Body of pancreas (tissue), 4 donors: ENCODE measurements around the gene MYL11. TPM values are rescaled to one million over a fixed set of nuclear protein-coding genes. Genes with fewer than 3 reads are reported as not detected.

Experiments used
- ATAC-seq: fragments of 150-250 bp; one replicate; pipeline ENCODE4 v1.9.1; 2016
- DNase-seq, 4 donors: peaks; one replicate each; pipeline ENCODE4 v3.0.0-alpha.2; 2019
- H3K27ac ChIP-seq, 4 donors: fragments of 200-600 bp; sonication (generic); 1 replicate in 3 of 4; 2 replicates in 1 of 4; pipeline versions ENCODE4 v1.5.1 to v1.6.1; 2016 to 2019; ENCODE audit warnings: mild to moderate bottlenecking in 1 of 4, mixed read lengths in 1 of 4, moderate library complexity in 1 of 4
- H3K27me3 ChIP-seq, 2 donors: fragments of 200-600 bp; sonication (generic); one replicate each; pipeline ENCODE4 v1.6.0; 2016; ENCODE audit warnings: mild to moderate bottlenecking in 1 of 2
- H3K36me3 ChIP-seq, 2 donors: fragments of 200-600 bp; sonication (generic); replicated peaks in 1 of 2; 2 replicates each; pipeline ENCODE4 v1.5.1; 2016; ENCODE audit warnings: low read depth in 2 of 2; ENCODE audit not compliant: insufficient read depth in 1 of 2
- H3K4me1 ChIP-seq: fragments of 200-600 bp; sonication (generic); one replicate; pipeline ENCODE4 v1.6.0; 2016
- H3K4me3 ChIP-seq, 2 donors: fragments of 200-600 bp; sonication (generic); 1 replicate in 1 of 2; 2 replicates in 1 of 2; pipeline ENCODE4 v1.5.1; 2016 to 2019
- H3K9me3 ChIP-seq, 3 donors: fragments of 200-600 bp; sonication (generic); 1 replicate in 2 of 3; 2 replicates in 1 of 3; pipeline ENCODE4 v1.5.1; 2016
- POLR2A ChIP-seq, 3 donors: fragments of 450-650 bp; IDR thresholded peaks; one replicate each; pipeline ENCODE4 v1.6.1; 2016; ENCODE audit warnings: antibody characterized with exemption in 3 of 3, mild to moderate bottlenecking in 2 of 3
- WGBS, 2 donors: methylation state at CpG; one replicate each; pipeline ENCODE4 v1.1.5; 2017; 5-methylcytosine and 5-hydroxymethylcytosine counted together
- intact Hi-C: fragments of 100-400 bp; cut with DNase I; formaldehyde crosslinking; loops from one replicate; pipeline ENCODE4 v1.15.1; 2023
- total RNA-seq, 2 donors: library from RNA; depleted of rRNA; stranded (reverse); fragments of >200 nt; gene quantifications; one replicate each; pipeline ENCODE4 v1.1.0, GENCODE V29; 2016
- TF ChIP-seq, protein P1 (sequence below), 7 experiments: fragments of 450-650 bp in 4 of 7; fragments of 200-600 bp in 3 of 7; sonication (generic) in 3 of 7; IDR thresholded peaks; one replicate each; pipeline ENCODE4 v1.5.1; 2016 to 2019; ENCODE audit warnings: antibody characterized with exemption in 7 of 7

MYL11 gene
- total RNA-seq, 2 donors from 2014 or later, result not detected

DNA sequence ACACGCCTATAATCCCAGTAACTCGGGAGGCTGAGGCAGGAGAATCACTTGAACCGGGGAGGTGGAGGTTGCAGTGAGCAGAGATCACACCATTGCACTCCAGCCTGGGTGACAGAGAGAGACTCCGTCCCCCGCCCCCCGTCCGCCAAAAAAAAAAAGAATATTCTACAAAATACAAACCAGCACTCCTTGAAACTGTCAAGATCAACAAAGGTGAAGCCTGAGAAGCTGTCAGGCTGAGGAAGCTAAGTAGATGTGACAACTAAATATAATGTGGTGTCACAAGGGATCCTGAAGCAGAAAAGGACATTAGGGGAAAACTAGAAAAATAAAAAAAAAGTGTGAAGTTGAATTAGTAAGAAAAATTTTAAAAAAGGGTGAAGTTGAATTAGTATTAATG is 25.7 kb upstream of the MYL11 start:
- WGBS, 2 donors, result 94% methylated on average over 7 of the region's 7 CpGs
- no peak for DNase-seq
- H3K27ac ChIP-seq, result no peak overlapping the region
- ATAC-seq, result no peak
- H3K4me3 ChIP-seq, result no peak overlapping the region
- TF ChIP-seq POLR2A (IDR thresholded peaks at IDR 0.05), result no peak
- TF ChIP-seq, protein P1, sequence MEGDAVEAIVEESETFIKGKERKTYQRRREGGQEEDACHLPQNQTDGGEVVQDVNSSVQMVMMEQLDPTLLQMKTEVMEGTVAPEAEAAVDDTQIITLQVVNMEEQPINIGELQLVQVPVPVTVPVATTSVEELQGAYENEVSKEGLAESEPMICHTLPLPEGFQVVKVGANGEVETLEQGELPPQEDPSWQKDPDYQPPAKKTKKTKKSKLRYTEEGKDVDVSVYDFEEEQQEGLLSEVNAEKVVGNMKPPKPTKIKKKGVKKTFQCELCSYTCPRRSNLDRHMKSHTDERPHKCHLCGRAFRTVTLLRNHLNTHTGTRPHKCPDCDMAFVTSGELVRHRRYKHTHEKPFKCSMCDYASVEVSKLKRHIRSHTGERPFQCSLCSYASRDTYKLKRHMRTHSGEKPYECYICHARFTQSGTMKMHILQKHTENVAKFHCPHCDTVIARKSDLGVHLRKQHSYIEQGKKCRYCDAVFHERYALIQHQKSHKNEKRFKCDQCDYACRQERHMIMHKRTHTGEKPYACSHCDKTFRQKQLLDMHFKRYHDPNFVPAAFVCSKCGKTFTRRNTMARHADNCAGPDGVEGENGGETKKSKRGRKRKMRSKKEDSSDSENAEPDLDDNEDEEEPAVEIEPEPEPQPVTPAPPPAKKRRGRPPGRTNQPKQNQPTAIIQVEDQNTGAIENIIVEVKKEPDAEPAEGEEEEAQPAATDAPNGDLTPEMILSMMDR (IDR thresholded peaks at IDR 0.05), result no peak
- H3K27me3 ChIP-seq, result no peaks in the 10 kb centered on the region
- intact Hi-C loops, result no loop called here
- H3K36me3 ChIP-seq, result no peaks in the 10 kb centered on the region
- peaks cover 27% of the 10 kb centered on the region for H3K4me1 ChIP-seq
- H3K9me3 ChIP-seq, result no peaks in the 10 kb centered on the region

DNA sequence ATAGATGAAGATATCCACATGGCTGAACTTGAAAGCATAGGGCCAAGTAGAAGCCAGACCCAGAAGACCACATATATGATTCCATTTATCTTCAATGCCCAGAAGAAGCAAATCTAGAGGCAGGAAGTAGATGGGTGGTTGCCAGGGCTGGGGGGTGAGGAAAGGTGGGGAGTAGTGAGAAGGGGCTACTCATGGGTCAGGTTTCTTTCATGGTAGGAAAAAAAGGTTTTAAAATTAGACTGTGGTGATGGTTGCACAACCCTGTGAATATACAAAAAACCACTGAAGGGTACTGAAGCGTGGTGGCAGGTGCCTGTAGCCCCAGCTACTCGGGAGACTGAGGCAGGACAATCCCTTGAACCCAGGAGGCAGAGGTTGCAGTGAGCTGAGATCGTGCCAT is 24.9 kb upstream of the MYL11 start:
- Histone ChIP-seq H3K27ac (no peak overlapping the region), H3K27me3 (no peaks in the 10 kb centered on the region), H3K4me3 (no peak overlapping the region), H3K4me1 (peaks cover 34% of the 10 kb centered on the region), H3K36me3 (no peaks in the 10 kb centered on the region), H3K9me3 (no peaks in the 10 kb centered on the region)
- TF ChIP-seq, protein P1 (IDR thresholded peaks at IDR 0.05), result no peak
- no peak for TF ChIP-seq POLR2A (IDR thresholded peaks at IDR 0.05)
- intact Hi-C loops, result no loop called here
- 74 to 76% methylated on average over 3 of the region's 3 CpGs for WGBS, 2 donors
- no peak for DNase-seq
- no peak for ATAC-seq

DNA sequence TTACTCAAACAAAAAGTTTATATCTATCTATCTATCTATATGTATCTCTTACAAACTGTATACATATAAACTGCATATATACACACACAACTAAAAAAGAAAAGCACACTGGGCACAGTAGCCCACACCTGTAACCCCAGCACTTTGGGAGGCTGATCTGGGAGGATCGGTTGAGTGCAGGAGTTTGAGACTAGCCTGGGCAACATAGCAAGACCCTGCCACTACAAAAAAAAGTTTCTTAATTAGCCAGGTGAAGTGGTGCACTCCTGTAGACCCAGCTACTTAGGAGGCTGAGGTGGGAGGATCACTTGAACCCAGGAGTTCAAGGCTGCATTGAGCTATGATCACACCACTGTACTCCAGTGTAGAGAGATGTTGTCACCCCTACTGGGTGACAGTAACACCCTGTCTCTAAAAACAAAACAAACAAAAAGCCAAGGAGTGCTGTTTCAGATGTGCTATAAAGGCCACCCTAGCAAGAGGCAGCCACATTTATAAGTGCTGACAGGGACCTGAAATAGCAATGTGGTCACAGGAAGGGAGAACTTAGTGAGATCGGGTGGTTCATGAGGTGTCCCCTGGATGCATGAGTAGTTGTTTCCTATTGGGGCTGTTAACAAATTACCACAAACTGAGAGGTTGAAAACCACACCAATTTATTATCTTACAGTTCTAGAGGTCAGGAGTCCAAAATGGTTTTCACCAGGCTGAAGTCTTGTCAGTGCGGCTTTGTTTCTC is 24.3 kb upstream of the MYL11 start:
- Histone ChIP-seq H3K4me1 (peaks cover 34% of the 10 kb centered on the region), H3K36me3 (no peaks in the 10 kb centered on the region), H3K9me3 (no peaks in the 10 kb centered on the region), H3K4me3 (no peak overlapping the region), H3K27me3 (no peaks in the 10 kb centered on the region), H3K27ac (no peak overlapping the region)
- intact Hi-C loops, result no loop called here
- TF ChIP-seq, protein P1 (IDR thresholded peaks at IDR 0.05), result no peak
- no peak for TF ChIP-seq POLR2A (IDR thresholded peaks at IDR 0.05)
- ATAC-seq (no peak), DNase-seq (no peak)
- 78 to 81% methylated on average over 3 of the region's 3 CpGs for WGBS, 2 donors

GRCh38 chr16:30351001-30351441 is 23.6 kb upstream of the MYL11 start:
- no peak overlapping the region for H3K4me3 ChIP-seq
- intact Hi-C loops, result no loop called here
- DNase-seq, result no peak
- H3K4me1 ChIP-seq, result peaks cover 41% of the 10 kb centered on the region
- no peaks in the 10 kb centered on the region for H3K36me3 ChIP-seq
- H3K27me3 ChIP-seq, result no peaks in the 10 kb centered on the region
- ATAC-seq, result no peak
- TF ChIP-seq, protein P1 (IDR thresholded peaks at IDR 0.05), result no peak
- no peak for TF ChIP-seq POLR2A (IDR thresholded peaks at IDR 0.05)
- 89 to 91% methylated on average over 13 to 15 of the region's 15 CpGs for WGBS, 2 donors
- H3K27ac ChIP-seq, result no peak overlapping the region
- H3K9me3 ChIP-seq, result no peaks in the 10 kb centered on the region
